Gastroesophageal sphincter (tissue), 3 donors: ENCODE measurements around the gene EMC10.

ENCODE experiments used
- CTCF ChIP-seq, 4 experiments: fragments of 200-600 bp in 2 of 4; fragments of 450-650 bp in 2 of 4; sonication (generic) in 1 of 4; IDR thresholded peaks; one replicate each; pipeline ENCODE4 v1.5.1; 2017 to 2019; ENCODE audit warnings: antibody characterized with exemption in 4 of 4, mild to moderate bottlenecking in 2 of 4, moderate library complexity in 2 of 4
- POLR2A ChIP-seq, 2 donors: fragments of 450-650 bp; IDR thresholded peaks; one replicate each; pipeline ENCODE4 v1.6.1; 2017; ENCODE audit warnings: antibody characterized with exemption in 2 of 2, mild to moderate bottlenecking in 2 of 2, moderate library complexity in 1 of 2
- POLR2AphosphoS5 ChIP-seq: sonication (generic); formaldehyde crosslinking; IDR thresholded peaks from one replicate; pipeline ENCODE4 v1.6.1; 2017; ENCODE audit warnings: antibody characterized with exemption

DNA sequence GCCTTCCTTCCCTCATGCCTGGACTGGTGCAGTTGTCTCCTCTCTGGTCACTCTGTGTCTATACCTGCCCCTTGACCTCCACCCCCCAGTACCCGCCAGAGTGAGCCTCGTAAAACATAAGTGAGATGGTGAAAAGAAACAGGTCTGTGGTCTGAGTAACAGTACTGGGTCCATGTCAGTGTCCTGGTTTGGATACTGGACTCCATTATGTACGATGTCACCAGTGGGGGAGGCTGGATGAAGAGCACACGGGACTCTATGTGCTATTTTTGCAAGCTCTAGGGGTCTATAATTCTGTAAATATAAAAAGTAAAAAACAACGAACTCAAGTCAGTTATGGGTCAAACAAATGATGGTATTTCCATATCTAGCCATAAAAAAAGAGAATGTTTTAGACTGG is 29.3 kb upstream of the EMC10 start:
- TF ChIP-seq CTCF (IDR thresholded peaks at IDR 0.05) (no peak), POLR2A (IDR thresholded peaks at IDR 0.05) (no peak), POLR2AphosphoS5 (no peak)
